ENCODE results near the gene TNFRSF12A. TPM values are rescaled to one million over a fixed set of nuclear protein-coding genes. Genes with fewer than 3 reads are reported as not detected.

TNFRSF12A gene
- polyA plus RNA-seq, 1 donor: 42.5 TPM

GRCh38 chr16:3026609-3027488 is 6.7 kb downstream of the TNFRSF12A start:
- DNase-seq: no peak

GRCh38 chr16:3027489-3027795 is 7.3 kb downstream of the TNFRSF12A start:
- no peak for DNase-seq

GRCh38 chr16:3027983-3028715 is 8.0 kb downstream of the TNFRSF12A start:
- DNase-seq: peak; percentile 71

- no peak for DNase-seq
These were observed 8.7 kb downstream of the TNFRSF12A start for GRCh38 chr16:3028716-3029319.

- peak; percentile 46 for DNase-seq
These were observed 9.5 kb downstream of the TNFRSF12A start for GRCh38 chr16:3029491-3030221.

GRCh38 chr16:3030222-3031212 is 10.3 kb downstream of the TNFRSF12A start:
- DNase-seq: no peak

GRCh38 chr16:3032624-3033023 is 12.5 kb downstream of the TNFRSF12A start:
- DNase-seq: no peak

- no peak for DNase-seq
These were observed 15.3 kb downstream of the TNFRSF12A start for GRCh38 chr16:3035289-3035971.

GRCh38 chr16:3035972-3036725 is 16.0 kb downstream of the TNFRSF12A start:
- DNase-seq: no peak

- no peak for DNase-seq
These were observed 16.7 kb downstream of the TNFRSF12A start, which contains the start of gene BICDL2 for GRCh38 chr16:3036726-3037315. BICDL2 (minus strand) TSS chr16:3036944; CDS start chr16:3035496, 1,448 bp downstream.

- DNase-seq: no peak
These were observed 18.1 kb downstream of the TNFRSF12A start for GRCh38 chr16:3038256-3038655.

- DNase-seq: no peak
These were observed 18.7 kb downstream of the TNFRSF12A start for GRCh38 chr16:3038896-3039295.

GRCh38 chr16:3042376-3042775 is 22.2 kb downstream of the TNFRSF12A start:
- DNase-seq: no peak

- no peak for DNase-seq
These were observed 24.5 kb downstream of the TNFRSF12A start for GRCh38 chr16:3044708-3045107.

- DNase-seq: no peak
These were observed 25.8 kb downstream of the TNFRSF12A start, which contains the start of gene MMP25 for GRCh38 chr16:3045758-3046640. MMP25 (plus strand) TSS chr16:3046561; CDS start chr16:3046918, 357 bp downstream.

- DNase-seq: no peak
These were observed 26.6 kb downstream of the TNFRSF12A start for GRCh38 chr16:3046641-3047386.

GRCh38 chr16:3047387-3047720 is 27.2 kb downstream of the TNFRSF12A start:
- no peak for DNase-seq

All from hindlimb muscle (tissue), 1 donor.